Measurements from ENCODE around the gene LMAN1. TPM values are rescaled to one million over a fixed set of nuclear protein-coding genes. Genes with fewer than 3 reads are reported as not detected.

Gene LMAN1
- total RNA-seq, 1 experiment from 2014 or later = 40.6 TPM

GRCh38 chr18:59311631-59312030, 47.4 kb downstream of the LMAN1 start:
- ChIA-PET POLR2A (no interaction called here), CTCF (no interaction called here)
- H3K4me3 Mint-ChIP-seq (ENCODE audit: unreplicated experiment) = no peak overlapping the region
- Histone ChIP-seq H3K27me3 (replicated peaks; ENCODE audit: control insufficient read depth, insufficient read depth, low read length) (no peaks in the 10 kb centered on the region), H3K4me1 (no peaks in the 10 kb centered on the region), H3K9me3 (no peaks in the 10 kb centered on the region), H3K36me3 (ENCODE audit: control insufficient read depth, insufficient read depth, low read length) (no peaks in the 10 kb centered on the region), H3K4me3 (ENCODE audit: low read depth, low read length) (no peak overlapping the region)
- H3K4me1 Mint-ChIP-seq (ENCODE audit: low read depth, unreplicated experiment) = no peaks in the 10 kb centered on the region
- H3K36me3 Mint-ChIP-seq (ENCODE audit: insufficient read depth, unreplicated experiment) = no peaks in the 10 kb centered on the region
- no peak for TF ChIP-seq CTCF (IDR thresholded peaks at IDR 0.05; ENCODE audit: insufficient read depth in 1 of 2, low read depth in 1 of 2, low read length in 1 of 2, severe bottlenecking in 1 of 2, unreplicated experiment in 1 of 2)
- no peak overlapping the region for H3K27ac Mint-ChIP-seq (ENCODE audit: unreplicated experiment)
- DNase-seq = no peak
- intact Hi-C loops (cut with micrococcal nuclease; ENCODE audit: unreplicated experiment) = no loop called here
- no TSS peak for BruUV-seq (replicated peaks)
- peaks cover 2% of the 10 kb centered on the region for H3K27me3 Mint-ChIP-seq (ENCODE audit: insufficient read depth, unreplicated experiment)
- no peaks in the 10 kb centered on the region for H3K9me3 Mint-ChIP-seq (ENCODE audit: unreplicated experiment)

- Mint-ChIP-seq H3K9me3 (ENCODE audit: unreplicated experiment) (no peaks in the 10 kb centered on the region), H3K27ac (ENCODE audit: unreplicated experiment) (no peak overlapping the region), H3K36me3 (ENCODE audit: insufficient read depth, unreplicated experiment) (no peaks in the 10 kb centered on the region), H3K27me3 (ENCODE audit: insufficient read depth, unreplicated experiment) (peaks cover 15% of the 10 kb centered on the region), H3K4me1 (ENCODE audit: low read depth, unreplicated experiment) (no peaks in the 10 kb centered on the region), H3K4me3 (ENCODE audit: unreplicated experiment) (no peak overlapping the region)
- no peaks in the 10 kb centered on the region for H3K9me3 ChIP-seq
- ChIA-PET CTCF (no interaction called here), POLR2A (no interaction called here)
- BruUV-seq (replicated peaks) = no TSS peak
- H3K27me3 ChIP-seq (replicated peaks; ENCODE audit: control insufficient read depth, insufficient read depth, low read length) = no peaks in the 10 kb centered on the region
- H3K36me3 ChIP-seq (ENCODE audit: control insufficient read depth, insufficient read depth, low read length) = no peaks in the 10 kb centered on the region
- intact Hi-C loops (cut with micrococcal nuclease; ENCODE audit: unreplicated experiment) = loop anchor here (1.0 to 2.0 kb wide), 2 partner anchors 60 to 94 kb away; no protein-coding TSS in a partner anchor
- DNase-seq = no peak
- H3K4me3 ChIP-seq (ENCODE audit: low read depth, low read length) = peak overlapping the region; percentile 23; the same call in 1 of the 2 replicates
- H3K4me1 ChIP-seq = no peaks in the 10 kb centered on the region
- TF ChIP-seq CTCF (IDR thresholded peaks at IDR 0.05; ENCODE audit: insufficient read depth in 1 of 2, low read depth in 1 of 2, low read length in 1 of 2, severe bottlenecking in 1 of 2, unreplicated experiment in 1 of 2) = no peak
Measured at GRCh38 chr18:59308938-59309260, 50.2 kb downstream of the LMAN1 start.

- BruUV-seq (replicated peaks) = no TSS peak
- no peaks in the 10 kb centered on the region for H3K27me3 ChIP-seq (replicated peaks; ENCODE audit: control insufficient read depth, insufficient read depth, low read length)
- intact Hi-C loops (cut with micrococcal nuclease; ENCODE audit: unreplicated experiment) = loop anchor here (1.0 to 2.0 kb wide), 2 partner anchors 59 to 94 kb away; no protein-coding TSS in a partner anchor
- H3K4me1 ChIP-seq = no peaks in the 10 kb centered on the region
- peak overlapping the region; percentile 23; the same call in 1 of the 2 replicates for H3K4me3 ChIP-seq (ENCODE audit: low read depth, low read length)
- Mint-ChIP-seq H3K36me3 (ENCODE audit: insufficient read depth, unreplicated experiment) (no peaks in the 10 kb centered on the region), H3K9me3 (ENCODE audit: unreplicated experiment) (no peaks in the 10 kb centered on the region), H3K27ac (ENCODE audit: unreplicated experiment) (no peak overlapping the region), H3K4me3 (ENCODE audit: unreplicated experiment) (no peak overlapping the region), H3K4me1 (ENCODE audit: low read depth, unreplicated experiment) (no peaks in the 10 kb centered on the region), H3K27me3 (ENCODE audit: insufficient read depth, unreplicated experiment) (peaks cover 15% of the 10 kb centered on the region)
- POLR2A ChIA-PET = no interaction called here
- no peaks in the 10 kb centered on the region for H3K9me3 ChIP-seq
- CTCF ChIA-PET = interaction anchor here (0.6 to 1.0 kb wide), 5 partner anchors 94 to 1050 kb away, joined by 3 to 7 read pairs (median 3); no protein-coding TSS in a partner anchor
- peak; percentile 34 to 73 for DNase-seq
- no peaks in the 10 kb centered on the region for H3K36me3 ChIP-seq (ENCODE audit: control insufficient read depth, insufficient read depth, low read length)
- TF ChIP-seq CTCF (IDR thresholded peaks at IDR 0.05; ENCODE audit: insufficient read depth in 1 of 2, low read depth in 1 of 2, low read length in 1 of 2, severe bottlenecking in 1 of 2, unreplicated experiment in 1 of 2) = peak; percentile 45 to 67
Measured at GRCh38 chr18:59308248-59308937, 50.7 kb downstream of the LMAN1 start.

Measured in Caco-2 (cell line).